Skin epidermis (tissue), 12 donors: ENCODE results near the gene ZNF146.
A peak's percentile ranks its signal among the peaks of the same experiment; 100 is the strongest.
"Not testable (repeated sequence)": the region's sequence is repeated elsewhere in the genome, so short reads cannot be mapped to it uniquely, and the experiment has no call there.

Source experiments
- H3K27ac ChIP-seq, 21 experiments: fragments of 200-600 bp; sonication (generic) in 11 of 21; one replicate each; pipeline ENCODE4 v1.5.0; 2020; ENCODE audit warnings: mild to moderate bottlenecking in 3 of 21, inconsistent platforms in 2 of 21, moderate library complexity in 2 of 21
- H3K4me3 ChIP-seq, 7 experiments: fragments of 200-600 bp; sonication (generic) in 2 of 7; one replicate each; pipeline ENCODE4 v1.5.0; 2020; ENCODE audit warnings: inconsistent platforms in 2 of 7, mild to moderate bottlenecking in 2 of 7, moderate library complexity in 1 of 7

The ZNF146 gene

DNA sequence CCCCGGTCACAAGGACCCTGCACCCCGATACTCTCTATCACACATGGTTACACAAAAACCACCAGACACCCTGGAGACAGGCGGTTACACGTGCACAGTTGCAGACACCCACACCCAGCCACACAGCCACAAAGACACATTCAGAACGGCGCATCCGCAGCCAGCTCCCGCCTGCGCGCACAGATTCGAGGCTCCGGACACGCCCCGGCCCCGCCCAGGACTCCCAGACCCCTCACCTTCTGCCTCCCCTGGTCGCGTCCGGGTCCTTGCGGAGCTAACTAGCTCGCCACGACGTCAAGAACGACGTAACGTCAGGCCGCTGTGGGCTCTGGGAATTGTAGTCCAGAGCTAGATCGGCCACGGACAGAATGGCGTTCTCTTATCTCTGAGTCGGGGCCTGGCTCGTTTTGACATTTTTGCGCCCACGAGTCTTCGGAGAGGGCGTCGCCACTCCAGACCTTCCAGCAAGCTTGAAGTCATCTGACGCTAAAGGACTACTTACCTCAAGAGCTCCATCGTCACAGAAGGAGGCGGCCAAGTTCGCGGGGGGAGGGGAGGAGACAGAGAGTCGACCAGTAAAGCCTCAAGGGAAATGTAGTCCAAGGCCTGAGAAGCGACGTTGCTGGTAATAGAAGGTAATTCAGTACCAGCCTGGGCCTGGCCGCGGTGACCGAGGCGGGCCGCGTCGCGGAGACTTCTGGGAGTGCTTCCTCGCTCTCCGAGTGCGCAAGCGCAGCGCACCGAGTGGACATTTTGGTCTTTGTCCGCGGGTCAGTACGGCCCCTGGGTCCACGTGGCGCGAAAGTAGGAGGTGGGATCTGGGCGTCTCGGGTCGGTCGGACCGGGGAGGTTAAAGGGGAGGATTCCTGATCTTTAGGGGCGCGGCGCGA is at the start of gene ZNF146, which contains the start of gene ZNF565:
TSS of gene ZNF146 (plus strand) at position 721 of the 890 bp plus-strand sequence. CDS start 21,335 bp downstream, outside the sequence.
TSS of gene ZNF565 (minus strand) at position 280 of the 890 bp plus-strand sequence. CDS start 12,680 bp downstream, outside the sequence.
- peak within 1 kb of the TSS; percentile 44 to 97 (median 92) for H3K27ac ChIP-seq
- H3K4me3 ChIP-seq: peak within 1 kb of the TSS; percentile 51 to 89 (median 70)

DNA sequence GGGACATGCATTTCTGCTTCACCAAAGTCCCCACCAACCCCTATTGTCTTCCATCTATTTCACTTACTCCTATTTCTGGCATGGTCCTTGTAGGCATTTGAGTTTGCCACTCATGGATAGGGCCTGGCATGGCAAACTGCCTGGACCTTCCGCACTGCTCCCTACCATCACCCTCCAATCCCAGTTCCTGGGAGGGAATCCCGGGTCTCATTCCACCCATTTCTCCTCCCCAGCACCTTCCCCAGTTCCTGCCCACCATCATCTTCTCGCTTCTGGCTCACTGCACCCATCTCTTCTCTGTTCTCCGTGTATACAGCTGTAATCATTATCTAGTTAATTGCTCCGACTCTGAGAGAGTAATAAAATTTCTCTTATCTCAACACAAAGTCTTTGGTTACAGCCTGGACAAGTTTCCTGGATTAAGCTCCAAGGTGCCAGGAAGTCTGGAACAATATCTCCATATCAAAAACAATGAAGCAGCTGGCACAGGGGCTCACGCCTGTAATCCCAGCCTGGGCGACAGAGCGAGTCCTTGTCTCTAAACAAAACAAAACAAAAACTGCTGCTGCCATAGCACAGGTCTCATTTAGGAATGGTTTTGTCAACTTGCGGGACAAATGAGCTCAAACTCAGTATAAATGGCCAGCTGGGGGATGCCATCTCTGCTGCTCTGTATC is 45.7 kb upstream of the ZNF146 start:
- Histone ChIP-seq H3K27ac (peak overlapping the region in 3 of 21 experiments; percentile 8 to 56 (median 46)), H3K4me3 (no peak overlapping the region)

DNA sequence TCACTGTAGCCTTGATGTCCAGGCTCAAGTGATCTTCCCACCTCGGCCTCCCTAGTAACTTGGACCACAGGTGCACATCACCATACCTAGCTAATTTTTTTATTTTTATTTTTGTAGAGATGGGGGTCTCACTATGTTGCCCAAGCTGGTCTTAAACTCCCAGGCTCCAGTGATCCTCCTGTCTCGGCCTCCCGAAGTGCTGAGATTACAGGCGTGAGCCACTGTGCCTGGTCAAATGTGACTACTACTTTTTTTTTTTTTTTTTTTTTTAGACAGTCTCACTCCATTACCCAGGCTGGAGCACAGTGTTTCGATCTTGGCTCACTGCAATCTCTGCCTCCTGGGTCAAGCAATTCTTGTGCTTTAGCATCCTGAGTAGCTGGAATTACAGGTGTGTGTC is 42.1 kb upstream of the ZNF146 start:
- no peak overlapping the region for H3K27ac ChIP-seq
- H3K4me3 ChIP-seq: no peak overlapping the region

DNA sequence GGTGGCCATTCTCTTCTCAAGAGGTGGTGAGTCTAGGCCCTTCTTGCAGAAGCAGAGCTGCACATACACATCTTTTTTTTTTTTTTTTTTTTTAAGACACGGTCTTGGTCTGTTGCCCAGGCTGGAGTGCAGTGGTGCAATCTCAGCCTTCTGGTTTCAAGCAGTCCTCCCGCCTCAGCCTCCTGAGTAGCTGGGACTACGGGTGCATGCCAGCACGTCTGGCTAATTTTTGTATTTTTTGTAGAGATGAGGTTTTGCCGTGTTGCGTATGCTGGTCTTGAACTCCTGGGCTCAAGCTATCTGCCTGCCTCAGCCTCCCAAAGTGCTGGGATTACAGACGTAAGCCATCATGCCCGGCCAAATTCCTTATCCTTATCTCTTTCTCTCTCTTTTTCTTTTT is 41.1 kb upstream of the ZNF146 start:
- not testable (repeated sequence) for H3K27ac ChIP-seq

DNA sequence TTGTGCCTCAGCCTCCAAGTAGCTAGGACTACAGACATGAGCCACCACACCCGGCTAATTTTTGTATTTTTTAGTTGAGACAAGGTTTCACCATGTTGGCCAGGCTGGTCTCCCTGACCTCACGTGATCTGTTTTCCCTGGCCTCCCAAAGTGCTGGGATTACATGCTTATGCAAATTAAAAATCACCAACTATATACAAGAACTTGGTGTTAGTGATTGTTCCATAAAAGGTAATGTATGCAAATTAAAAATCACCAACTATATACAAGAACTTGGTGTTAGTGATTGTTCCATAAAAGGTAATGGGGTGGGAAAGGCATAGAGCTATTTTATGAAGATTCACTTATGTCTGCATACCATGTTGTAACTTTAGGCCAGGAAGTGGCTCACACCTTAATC is 35.8 kb upstream of the ZNF146 start:
- H3K4me3 ChIP-seq: not testable (repeated sequence)

More for the DNA sequence above, 41.1 kb upstream of the ZNF146 start:
- not testable (repeated sequence) for H3K4me3 ChIP-seq

DNA sequence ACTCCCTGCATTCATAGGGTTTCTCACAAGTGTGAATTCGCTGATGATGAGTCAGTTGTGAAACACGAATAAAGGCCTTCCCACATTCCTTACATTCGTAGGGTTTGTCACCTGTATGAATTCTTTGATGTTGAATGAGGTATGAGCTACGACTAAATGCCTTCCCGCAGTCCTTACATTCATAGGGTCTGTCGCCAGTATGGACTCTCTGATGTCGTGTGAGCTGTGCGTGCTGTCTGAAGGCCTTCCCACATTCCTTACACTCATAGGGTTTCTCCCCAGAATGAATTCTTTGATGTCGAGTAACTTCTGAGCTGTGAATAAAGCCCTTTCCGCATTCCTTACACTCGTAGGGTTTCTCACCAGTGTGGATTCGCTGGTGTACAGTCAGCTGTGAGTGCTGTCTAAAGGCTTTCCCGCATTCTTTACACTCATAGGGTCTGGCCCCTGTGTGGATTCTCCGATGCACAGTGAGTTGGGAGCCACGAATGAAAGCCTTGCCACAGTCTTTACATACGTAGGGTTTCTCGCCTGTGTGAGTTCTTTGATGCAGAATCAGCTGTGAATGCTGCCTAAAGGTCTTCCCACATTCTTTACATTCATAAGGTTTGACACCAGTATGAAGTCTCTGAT is 32.2 kb upstream of the ZNF146 start:
- Histone ChIP-seq H3K4me3 (no peak overlapping the region), H3K27ac (no peak overlapping the region)

More for the DNA sequence above, 35.8 kb upstream of the ZNF146 start:
- H3K27ac ChIP-seq: not testable (repeated sequence)

DNA sequence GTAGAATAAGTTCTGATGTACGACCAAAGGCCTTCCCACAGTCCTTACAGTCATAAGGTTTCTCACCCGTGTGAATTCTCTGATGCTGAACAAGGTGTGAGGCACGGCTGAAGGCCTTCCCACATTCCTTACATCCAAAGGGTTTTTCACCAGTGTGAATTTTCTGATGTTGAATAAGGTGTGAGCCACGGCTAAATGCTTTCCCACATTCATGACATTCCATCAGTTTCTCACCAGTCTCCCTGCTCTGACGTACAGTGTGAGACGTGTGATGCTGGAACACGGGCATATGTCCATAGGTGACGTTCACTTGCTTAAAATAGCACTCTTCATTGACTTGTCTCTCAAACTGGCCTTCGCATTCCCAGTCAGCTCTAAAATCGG is 31.7 kb upstream of the ZNF146 start:
- Histone ChIP-seq H3K4me3 (no peak overlapping the region), H3K27ac (no peak overlapping the region)

DNA sequence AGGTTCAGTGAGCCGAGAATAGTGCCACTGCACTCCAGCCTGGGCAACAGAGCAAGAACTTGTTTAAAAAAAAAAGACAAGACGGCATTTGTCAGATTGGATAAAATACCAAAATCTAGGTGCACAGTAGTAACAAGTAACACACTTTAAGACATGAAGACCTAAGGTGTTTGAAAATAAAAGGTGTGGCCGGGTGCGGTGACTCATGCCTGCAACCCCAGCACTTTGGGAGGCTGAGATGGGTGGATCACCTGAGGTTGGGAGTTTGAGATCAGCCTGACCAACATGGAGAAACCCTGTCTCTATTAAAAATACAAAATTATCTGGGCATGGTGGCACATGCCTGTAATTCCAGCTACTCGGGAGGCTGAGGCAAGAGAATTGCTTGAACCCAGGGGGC is 28.2 kb upstream of the ZNF146 start:
- H3K4me3 ChIP-seq, H3K27ac ChIP-seq: not testable (repeated sequence)

DNA sequence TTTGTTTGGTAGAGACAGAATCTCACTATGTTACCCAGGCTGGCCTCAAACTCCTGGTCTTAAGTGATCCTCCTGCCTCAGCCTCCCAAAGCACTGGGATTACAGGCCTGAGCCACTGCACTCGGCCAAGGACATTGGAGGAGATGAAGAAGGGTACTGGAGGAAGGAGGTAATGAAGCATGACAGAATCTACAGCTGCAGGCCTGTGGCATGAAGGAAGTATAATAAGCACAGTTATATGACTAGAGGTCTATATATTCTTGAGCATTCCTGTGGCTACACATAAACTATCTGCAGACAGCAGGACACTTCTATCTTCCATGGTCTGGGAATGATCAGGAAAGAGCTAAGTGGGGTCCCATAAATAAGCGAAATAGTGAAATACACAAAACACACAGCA is 18.7 kb upstream of the ZNF146 start:
- H3K27ac ChIP-seq: no peak overlapping the region
- no peak overlapping the region for H3K4me3 ChIP-seq

DNA sequence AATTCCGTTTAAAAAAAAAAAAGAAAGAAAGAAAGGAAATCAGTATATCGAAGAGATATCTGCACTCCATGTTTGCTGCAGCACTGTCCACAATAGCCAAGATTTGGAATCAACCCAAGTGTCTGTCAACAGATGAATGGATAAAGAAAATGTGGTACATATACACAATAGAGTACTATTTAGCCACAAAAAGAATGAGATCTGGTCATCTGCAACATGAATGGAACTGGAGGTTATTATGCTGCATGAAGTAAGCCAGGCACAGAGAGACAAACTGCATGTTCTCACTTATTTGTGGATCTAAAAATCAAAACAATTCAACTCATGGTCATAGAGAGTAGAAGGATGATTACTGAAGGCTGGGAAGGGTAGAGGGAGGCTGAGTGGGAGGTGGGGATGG is 16.8 kb upstream of the ZNF146 start:
- no peak overlapping the region for H3K4me3 ChIP-seq
- no peak overlapping the region for H3K27ac ChIP-seq

DNA sequence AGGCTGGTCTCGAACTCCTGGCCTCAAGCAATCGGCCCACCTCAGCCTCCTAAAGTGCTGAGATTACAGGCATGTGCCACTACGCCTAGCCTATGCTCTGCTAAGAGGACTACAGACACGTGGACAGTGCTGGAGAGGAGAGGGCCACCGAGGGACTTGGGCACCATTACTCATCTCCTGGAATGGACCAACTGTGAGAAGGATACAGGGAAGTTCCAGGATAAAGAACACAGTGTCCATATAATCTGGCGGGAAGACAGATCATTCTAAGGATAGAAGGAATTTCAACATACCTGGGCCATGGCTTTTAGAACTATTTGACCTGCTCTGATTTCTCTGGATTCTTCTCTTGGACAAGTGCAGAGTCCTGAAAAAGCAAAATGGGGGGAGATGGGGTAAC is 13.2 kb upstream of the ZNF146 start:
- H3K27ac ChIP-seq: no peak overlapping the region

DNA sequence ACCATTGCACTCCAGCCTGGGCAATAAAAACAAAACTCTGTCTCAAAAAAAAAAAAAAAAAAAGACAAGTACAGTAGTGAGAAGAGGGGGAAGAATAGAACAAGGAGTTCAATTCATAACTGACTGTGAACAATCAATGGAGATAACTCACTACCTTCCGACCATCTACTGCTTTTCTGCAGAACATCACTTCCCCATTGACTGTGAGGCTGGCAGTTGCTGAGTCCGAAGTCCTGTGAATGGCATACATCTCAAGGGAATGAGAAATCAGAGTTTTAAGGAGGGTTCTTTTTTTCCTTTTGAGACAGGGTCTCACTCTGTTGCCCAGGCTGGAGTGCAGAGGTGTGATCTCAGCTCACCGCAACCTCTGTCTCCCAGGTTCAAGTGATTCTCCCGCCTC is 11.6 kb upstream of the ZNF146 start:
- H3K4me3 ChIP-seq: no peak overlapping the region
- H3K27ac ChIP-seq: no peak overlapping the region

More for the DNA sequence above, 13.2 kb upstream of the ZNF146 start:
- no peak overlapping the region for H3K4me3 ChIP-seq

DNA sequence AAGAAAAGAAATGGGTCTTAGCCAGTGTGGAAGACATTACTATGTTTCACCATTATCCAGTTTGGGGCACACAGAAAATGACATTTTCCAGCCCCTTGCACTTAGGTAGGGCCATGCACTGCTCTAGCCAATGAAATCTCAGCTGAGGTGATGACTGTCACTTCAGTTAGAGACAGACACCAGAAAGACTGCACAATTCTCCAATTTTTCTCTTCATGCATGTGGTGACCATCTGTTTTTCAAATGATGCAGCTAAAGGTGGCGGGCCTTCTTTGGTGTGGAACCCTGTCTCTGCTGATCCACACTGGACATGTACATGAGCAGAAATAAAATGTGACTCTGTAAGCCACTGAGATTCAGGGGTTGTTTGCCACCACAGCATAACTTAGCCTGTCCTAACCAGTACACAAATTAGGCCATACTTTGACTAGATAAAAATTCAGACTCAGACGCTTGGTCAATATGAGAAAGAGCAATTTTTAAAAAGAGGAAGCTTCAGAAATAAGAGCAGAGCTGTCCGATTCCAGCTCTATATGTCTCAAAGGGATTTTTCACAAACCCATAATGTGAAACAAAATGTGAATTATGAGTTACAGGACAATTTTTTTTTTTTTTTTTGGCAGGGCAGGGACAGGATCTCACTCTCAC is 7.2 kb upstream of the ZNF146 start:
- Histone ChIP-seq H3K27ac (no peak overlapping the region), H3K4me3 (no peak overlapping the region)

DNA sequence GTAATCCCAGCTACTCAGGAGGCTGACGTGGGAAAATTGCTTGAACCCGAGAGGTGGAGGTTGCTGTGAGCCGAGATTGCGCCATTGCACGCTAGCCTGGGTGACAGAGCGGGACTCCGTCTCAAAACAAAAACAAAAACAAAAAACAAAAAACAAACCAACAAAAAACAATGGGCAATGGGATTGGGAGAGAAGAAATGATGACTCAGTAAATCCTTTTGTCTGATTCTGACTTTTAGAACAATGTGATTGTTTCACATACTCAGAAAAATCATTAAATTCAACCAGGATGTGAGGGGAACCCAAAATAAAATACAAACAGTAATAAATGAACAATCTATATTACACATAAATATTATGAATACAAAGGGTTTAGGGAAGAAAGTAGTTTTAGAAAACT is 5.5 kb upstream of the ZNF146 start:
- no peak overlapping the region for H3K27ac ChIP-seq
- H3K4me3 ChIP-seq: no peak overlapping the region

DNA sequence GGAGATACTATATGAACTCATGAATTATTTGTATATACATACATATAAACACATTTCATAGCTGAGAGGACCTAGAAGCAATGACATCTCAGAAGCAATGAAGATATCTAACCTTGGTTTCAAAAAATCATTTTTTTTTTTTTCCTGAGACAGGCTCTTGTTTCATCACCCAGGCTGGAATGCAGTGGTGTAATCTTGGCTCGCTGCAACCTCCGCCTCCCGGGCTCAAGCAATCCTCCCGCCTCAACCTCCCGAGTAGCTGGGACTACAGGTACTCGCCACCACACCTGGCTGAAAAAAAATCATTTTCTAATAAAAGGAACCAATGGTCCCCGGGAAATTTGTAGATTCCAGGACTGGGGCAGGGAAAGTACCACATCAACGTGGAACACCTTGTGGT is 4.4 kb upstream of the ZNF146 start:
- Histone ChIP-seq H3K4me3 (no peak overlapping the region), H3K27ac (no peak overlapping the region)

DNA sequence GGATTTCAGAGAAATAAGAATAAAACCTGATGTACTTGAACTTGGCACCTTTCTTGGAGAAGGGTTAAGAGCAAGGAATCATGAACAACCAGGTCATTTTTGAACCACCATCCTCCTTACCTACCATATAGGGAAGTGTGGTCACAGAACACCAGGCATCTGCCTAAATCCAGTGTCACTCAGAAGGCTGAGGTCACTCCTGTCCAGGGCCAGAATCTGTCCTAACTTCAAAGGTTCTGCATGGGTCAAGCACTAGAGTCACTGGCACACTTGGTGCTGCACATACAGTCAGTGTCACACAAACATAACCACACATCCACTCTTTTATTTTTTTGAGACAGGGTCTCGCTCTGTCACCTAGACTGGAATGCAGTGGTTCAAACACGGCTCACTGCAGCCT is 2.0 kb upstream of the ZNF146 start:
- H3K27ac ChIP-seq: peak overlapping the region in 1 of 21 experiments; percentile 91
- no peak overlapping the region for H3K4me3 ChIP-seq

DNA sequence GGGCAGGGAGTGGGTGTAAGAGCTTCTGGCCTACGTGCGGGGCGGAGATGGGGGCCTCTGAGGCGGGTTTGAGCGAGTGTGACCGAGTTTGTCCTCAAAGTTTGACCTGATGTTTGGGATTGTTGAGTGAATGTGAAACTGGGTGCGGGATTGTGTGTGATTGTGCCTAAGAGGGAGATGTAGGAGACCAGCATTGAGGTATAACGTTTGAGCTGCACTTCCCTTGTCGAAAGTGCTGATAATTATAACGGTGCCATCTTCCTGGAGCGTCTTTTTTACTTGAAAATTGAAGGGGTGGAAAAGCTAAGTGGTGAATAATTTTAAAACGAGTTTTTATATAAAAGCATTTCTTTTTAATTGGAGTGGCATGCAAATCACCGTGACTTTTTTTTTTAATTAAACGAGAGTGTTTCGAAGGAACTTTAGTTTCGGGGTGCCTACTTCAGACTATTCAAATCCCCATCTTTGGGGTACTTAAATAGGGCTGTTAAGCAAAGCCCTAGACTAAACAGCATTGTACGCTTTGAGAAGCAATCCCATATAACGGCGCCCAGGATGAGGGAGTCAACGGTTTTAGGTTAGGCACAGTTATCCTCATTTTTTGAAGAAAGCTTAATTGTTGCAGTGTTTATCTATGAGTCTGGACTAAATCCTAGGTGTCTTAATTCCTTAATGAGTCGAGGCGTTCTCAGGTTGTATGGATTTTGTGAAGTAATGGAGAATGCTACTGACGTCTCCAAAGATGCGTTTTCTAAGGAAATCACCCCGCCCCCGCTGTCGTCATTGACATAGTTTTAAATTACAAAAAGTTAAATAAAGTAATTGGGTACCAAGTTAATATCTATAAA is 594 bp downstream of the ZNF146 start:
- Histone ChIP-seq H3K4me3 (peak overlapping the region; percentile 51 to 89 (median 70)), H3K27ac (peak overlapping the region; percentile 44 to 97 (median 92))

DNA sequence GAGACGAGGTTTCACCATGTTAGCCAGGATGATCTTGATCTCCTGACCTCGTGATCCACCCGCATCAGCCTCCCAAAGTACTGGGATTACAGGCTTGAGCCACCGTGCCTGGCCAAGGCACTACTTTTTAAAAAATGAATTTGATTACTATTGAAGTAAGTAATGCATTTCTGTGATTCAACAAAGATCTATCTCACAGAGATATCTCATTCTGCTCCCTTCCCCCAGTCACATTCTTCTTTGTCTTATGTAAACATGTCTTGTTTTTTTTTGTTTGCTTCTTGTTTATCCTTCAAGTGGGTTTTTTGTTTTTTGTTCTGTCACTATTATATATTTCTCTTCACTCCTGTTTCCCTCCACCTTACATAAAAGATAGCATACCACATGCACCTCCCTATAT is 6.6 kb downstream of the ZNF146 start:
- Histone ChIP-seq H3K27ac (no peak overlapping the region), H3K4me3 (no peak overlapping the region)

DNA sequence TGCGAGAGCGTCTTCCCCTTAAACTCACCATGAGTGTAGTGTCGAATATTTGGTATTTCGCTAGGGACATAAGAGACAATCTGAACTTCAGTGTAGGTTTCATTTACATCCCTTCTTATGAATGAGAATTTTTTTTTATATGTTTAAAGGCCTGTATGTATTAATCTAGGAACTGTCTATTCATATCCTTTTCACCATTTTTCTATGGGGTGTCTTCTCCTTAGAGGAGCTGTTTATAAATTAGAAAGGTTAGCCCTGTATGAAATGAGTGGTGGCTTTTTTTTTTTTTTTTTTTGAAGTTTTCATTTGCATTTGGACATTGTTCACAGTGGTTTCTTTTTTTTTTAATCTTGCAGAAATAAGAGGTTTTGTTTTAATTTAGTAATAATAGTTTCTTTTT is 7.6 kb downstream of the ZNF146 start:
- H3K27ac ChIP-seq: no peak overlapping the region
- no peak overlapping the region for H3K4me3 ChIP-seq
